ENCODE measurements around the gene PHYKPL.

PHYKPL gene

GRCh38 chr5:178194026-178194425 is 38.6 kb downstream of the PHYKPL start:
- TF ChIP-seq POLR2AphosphoS5 (IDR thresholded peaks at IDR 0.05; ENCODE audit: low read depth, low read length): no peak
- TF ChIP-seq TAF1 (IDR thresholded peaks at IDR 0.05; ENCODE audit: borderline replicate concordance, insufficient read depth, low read length): no peak
- TF ChIP-seq REST (IDR thresholded peaks at IDR 0.05; ENCODE audit: insufficient read depth in 1 of 2, low read depth in 2 of 2, low read length in 2 of 2): no peak
- TF ChIP-seq FOXP2 (optimal IDR thresholded peaks at IDR 0.05; ENCODE audit: borderline replicate concordance, extremely low read depth, extremely low read length, insufficient read depth): no peak
- TF ChIP-seq SIN3A (IDR thresholded peaks at IDR 0.05; ENCODE audit: borderline replicate concordance, insufficient read depth, low read length): no peak

DNA sequence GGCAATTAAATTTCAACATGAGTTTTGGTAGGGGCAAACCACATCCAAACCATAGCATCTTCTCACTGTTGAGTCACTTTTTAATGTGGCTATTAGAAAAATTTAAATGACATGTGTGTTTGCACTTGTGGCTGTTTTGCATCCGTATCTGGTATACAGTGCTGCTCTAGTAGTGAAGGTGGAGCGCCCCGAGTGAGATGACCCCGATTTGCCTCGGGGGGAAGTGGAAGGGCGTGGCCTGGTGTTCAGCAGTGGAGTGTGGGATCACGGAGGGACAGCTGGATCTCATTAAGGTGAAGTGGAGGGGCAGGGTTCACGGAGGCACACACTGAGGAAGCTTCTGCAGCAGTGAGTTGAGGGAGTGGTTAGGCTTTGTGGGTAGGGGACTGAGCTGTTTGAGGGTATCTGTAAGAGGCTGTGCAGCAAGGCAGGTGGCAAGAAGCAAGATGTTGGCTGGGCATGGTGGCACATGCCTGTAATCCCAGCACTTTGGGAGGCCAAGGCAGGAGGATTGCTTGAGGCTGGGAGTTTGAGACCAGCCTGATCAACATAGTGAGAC is 39.3 kb downstream of the PHYKPL start:
- TF ChIP-seq SIN3A (IDR thresholded peaks at IDR 0.05; ENCODE audit: borderline replicate concordance, insufficient read depth, low read length) (no peak), REST (IDR thresholded peaks at IDR 0.05; ENCODE audit: insufficient read depth in 1 of 2, low read depth in 2 of 2, low read length in 2 of 2) (no peak), POLR2AphosphoS5 (IDR thresholded peaks at IDR 0.05; ENCODE audit: low read depth, low read length) (no peak), FOXP2 (optimal IDR thresholded peaks at IDR 0.05; ENCODE audit: borderline replicate concordance, extremely low read depth, extremely low read length, insufficient read depth) (no peak), TAF1 (IDR thresholded peaks at IDR 0.05; ENCODE audit: borderline replicate concordance, insufficient read depth, low read length) (no peak)

- TF ChIP-seq TAF1 (IDR thresholded peaks at IDR 0.05; ENCODE audit: borderline replicate concordance, insufficient read depth, low read length) (no peak), FOXP2 (optimal IDR thresholded peaks at IDR 0.05; ENCODE audit: borderline replicate concordance, extremely low read depth, extremely low read length, insufficient read depth) (no peak), REST (IDR thresholded peaks at IDR 0.05; ENCODE audit: insufficient read depth in 1 of 2, low read depth in 2 of 2, low read length in 2 of 2) (no peak), POLR2AphosphoS5 (IDR thresholded peaks at IDR 0.05; ENCODE audit: low read depth, low read length) (no peak), SIN3A (IDR thresholded peaks at IDR 0.05; ENCODE audit: borderline replicate concordance, insufficient read depth, low read length) (no peak)
Measured at GRCh38 chr5:178192787-178193186, 39.8 kb downstream of the PHYKPL start.

DNA sequence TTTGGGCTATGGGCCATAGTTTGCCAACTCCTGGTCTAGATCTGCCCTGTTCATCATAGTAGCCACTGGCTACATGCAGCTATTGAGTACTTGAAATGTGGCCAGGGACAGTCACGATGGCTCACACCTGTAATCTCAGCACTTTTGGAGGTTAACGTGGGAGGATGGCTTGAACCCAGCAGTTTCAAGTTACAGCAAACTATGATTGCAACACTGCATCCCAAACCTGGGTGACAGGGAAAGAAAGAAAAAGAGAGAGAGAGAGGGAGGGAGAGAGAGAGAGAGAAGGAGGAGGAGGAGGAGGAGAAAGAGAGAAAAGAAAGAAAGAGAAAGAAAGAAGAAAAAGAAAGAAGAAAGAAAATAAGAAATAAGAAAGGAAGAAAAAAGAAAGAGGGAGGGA is 40.4 kb downstream of the PHYKPL start:
- TF ChIP-seq SIN3A (IDR thresholded peaks at IDR 0.05; ENCODE audit: borderline replicate concordance, insufficient read depth, low read length) (no peak), REST (IDR thresholded peaks at IDR 0.05; ENCODE audit: insufficient read depth in 1 of 2, low read depth in 2 of 2, low read length in 2 of 2) (no peak), POLR2AphosphoS5 (IDR thresholded peaks at IDR 0.05; ENCODE audit: low read depth, low read length) (no peak)

- TF ChIP-seq FOXP2 (optimal IDR thresholded peaks at IDR 0.05; ENCODE audit: borderline replicate concordance, extremely low read depth, extremely low read length, insufficient read depth) (no peak), REST (IDR thresholded peaks at IDR 0.05; ENCODE audit: insufficient read depth in 1 of 2, low read depth in 2 of 2, low read length in 2 of 2) (no peak), TAF1 (IDR thresholded peaks at IDR 0.05; ENCODE audit: borderline replicate concordance, insufficient read depth, low read length) (no peak), POLR2AphosphoS5 (IDR thresholded peaks at IDR 0.05; ENCODE audit: low read depth, low read length) (no peak), SIN3A (IDR thresholded peaks at IDR 0.05; ENCODE audit: borderline replicate concordance, insufficient read depth, low read length) (no peak)
Measured at GRCh38 chr5:178191661-178192060, 40.9 kb downstream of the PHYKPL start.

All from PFSK-1 (cell line).